Measurements from ENCODE around the gene YDJC. TPM values are rescaled to one million over a fixed set of nuclear protein-coding genes. Genes with fewer than 3 reads are reported as not detected.

Gene YDJC
- total RNA-seq, 1 donor from 2014 or later, result 51.4 TPM

DNA sequence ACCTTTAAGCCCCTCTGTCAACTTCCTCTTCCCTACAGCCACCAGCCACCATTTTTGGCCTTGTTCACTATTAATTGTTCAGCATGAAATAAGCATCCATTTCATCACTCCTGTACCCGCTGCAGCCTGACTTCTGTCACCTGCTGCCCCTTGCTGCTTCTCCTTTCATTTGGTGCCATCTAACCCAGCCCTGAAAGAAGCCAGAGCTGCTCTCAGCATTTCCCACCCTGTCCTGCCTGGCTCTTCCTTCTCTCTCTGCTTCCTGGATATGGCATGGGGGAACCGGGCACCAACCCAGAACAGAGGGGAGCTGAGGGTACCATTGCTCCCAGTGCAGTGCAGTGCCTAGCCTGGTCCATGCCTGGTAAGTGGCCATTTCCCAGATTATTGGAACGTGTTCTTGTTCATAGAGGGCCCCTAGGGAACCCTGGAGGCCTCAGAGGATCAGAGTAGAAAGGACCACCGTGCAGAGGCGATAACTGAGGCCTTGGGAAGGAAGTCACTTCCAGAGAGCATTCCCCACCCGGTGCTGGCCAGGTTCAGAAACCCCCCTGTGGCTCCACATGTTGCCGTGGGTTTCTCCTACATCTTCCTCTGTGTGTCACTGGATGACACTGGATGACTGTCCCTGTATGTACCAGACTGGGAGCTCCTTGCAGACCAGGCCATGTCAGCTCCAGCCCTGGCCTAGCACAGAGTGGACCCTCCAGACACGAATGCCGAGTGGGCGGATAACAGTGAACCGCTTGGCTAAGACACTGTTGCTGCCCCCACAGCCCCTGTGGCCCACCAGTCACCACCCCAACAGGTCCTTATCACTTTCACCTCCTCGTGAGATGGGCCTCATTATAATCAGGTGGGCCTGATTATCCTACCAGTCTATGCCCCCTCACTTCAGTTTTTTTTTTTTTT, 4.7 kb downstream of the YDJC start:
- POLR2A ChIA-PET, result interaction anchor here (0.6 to 0.8 kb wide), 2 partner anchors 31 to 158 kb away, joined by 3 to 4 read pairs; no protein-coding TSS in a partner anchor

DNA sequence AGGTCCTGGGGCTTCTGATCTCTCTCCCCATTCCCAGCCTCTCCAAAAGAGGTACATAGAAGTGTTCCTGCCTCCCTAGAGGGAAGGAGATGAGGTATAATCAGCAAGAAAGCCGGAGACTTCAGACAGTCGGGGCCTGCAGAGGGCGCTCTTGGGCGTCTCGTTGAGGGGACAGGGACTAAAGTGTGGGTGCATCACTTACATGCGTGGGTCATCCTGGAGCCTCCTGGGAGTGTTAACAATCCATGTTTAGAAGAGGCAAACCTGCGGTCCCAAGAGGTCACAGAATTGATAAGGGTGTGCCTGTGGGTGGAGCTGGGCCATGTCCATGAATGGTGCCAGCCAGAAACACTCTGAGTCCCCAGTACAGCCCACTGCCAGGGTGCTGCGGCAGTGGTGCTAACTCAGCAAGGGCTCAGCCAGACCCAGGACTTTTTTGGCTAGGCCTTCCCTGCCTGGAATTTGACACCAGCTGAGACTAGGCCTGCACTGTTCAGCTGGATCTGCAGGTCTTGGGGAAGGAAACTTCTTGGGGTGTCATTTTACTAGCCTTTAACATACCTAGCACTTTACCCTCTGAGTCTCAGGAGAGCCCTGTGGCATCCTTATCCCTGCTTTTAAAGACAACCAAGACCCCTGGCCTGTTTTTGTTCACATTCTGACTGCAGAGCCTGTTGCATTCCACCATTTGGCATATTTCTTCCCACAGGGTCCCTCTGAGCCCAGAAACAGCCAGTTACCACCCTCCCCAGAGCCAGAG, 5.5 kb downstream of the YDJC start:
- ChIA-PET CTCF (no interaction called here), POLR2A (no interaction called here)
- intact Hi-C loops (cut with micrococcal nuclease), result loop anchor here (10.0 kb wide), 1 partner anchor 49 kb away; no protein-coding TSS in a partner anchor
- no peak for DNase-seq
- H3K27ac Mint-ChIP-seq, result peak overlapping the region; percentile 10
- peaks cover 71% of the 10 kb centered on the region for H3K36me3 Mint-ChIP-seq (ENCODE audit: low read depth)
- H3K4me3 Mint-ChIP-seq, result no peak overlapping the region
- ATAC-seq (ENCODE audit: low read depth), result no peak
- H3K4me1 Mint-ChIP-seq, result peaks cover 35% of the 10 kb centered on the region
- H3K9me3 Mint-ChIP-seq, result no peaks in the 10 kb centered on the region
- TF ChIP-seq, protein P1, sequence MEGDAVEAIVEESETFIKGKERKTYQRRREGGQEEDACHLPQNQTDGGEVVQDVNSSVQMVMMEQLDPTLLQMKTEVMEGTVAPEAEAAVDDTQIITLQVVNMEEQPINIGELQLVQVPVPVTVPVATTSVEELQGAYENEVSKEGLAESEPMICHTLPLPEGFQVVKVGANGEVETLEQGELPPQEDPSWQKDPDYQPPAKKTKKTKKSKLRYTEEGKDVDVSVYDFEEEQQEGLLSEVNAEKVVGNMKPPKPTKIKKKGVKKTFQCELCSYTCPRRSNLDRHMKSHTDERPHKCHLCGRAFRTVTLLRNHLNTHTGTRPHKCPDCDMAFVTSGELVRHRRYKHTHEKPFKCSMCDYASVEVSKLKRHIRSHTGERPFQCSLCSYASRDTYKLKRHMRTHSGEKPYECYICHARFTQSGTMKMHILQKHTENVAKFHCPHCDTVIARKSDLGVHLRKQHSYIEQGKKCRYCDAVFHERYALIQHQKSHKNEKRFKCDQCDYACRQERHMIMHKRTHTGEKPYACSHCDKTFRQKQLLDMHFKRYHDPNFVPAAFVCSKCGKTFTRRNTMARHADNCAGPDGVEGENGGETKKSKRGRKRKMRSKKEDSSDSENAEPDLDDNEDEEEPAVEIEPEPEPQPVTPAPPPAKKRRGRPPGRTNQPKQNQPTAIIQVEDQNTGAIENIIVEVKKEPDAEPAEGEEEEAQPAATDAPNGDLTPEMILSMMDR (IDR thresholded peaks at IDR 0.05), result no peak
- no peaks in the 10 kb centered on the region for H3K27me3 Mint-ChIP-seq

More for the DNA sequence above, 4.7 kb downstream of the YDJC start:
- no peak for DNase-seq
- TF ChIP-seq, protein P1 (IDR thresholded peaks at IDR 0.05), result no peak
- Mint-ChIP-seq H3K4me1 (peaks cover 39% of the 10 kb centered on the region), H3K27ac (peak overlapping the region; percentile 10), H3K4me3 (no peak overlapping the region), H3K27me3 (no peaks in the 10 kb centered on the region), H3K9me3 (no peaks in the 10 kb centered on the region), H3K36me3 (ENCODE audit: low read depth) (peaks cover 69% of the 10 kb centered on the region)
- intact Hi-C loops (cut with micrococcal nuclease), result loop anchor here (10.0 kb wide), 1 partner anchor 50 kb away; no protein-coding TSS in a partner anchor
- no peak for ATAC-seq (ENCODE audit: low read depth)
- CTCF ChIA-PET, result no interaction called here

GRCh38 chr22:21623648-21623970, 6.2 kb downstream of the YDJC start:
- Mint-ChIP-seq H3K4me3 (no peak overlapping the region), H3K4me1 (peaks cover 34% of the 10 kb centered on the region), H3K9me3 (no peaks in the 10 kb centered on the region), H3K27ac (no peak overlapping the region), H3K27me3 (no peaks in the 10 kb centered on the region), H3K36me3 (ENCODE audit: low read depth) (peaks cover 69% of the 10 kb centered on the region)
- DNase-seq (no peak), ATAC-seq (ENCODE audit: low read depth) (no peak)
- intact Hi-C loops (cut with micrococcal nuclease), result loop anchor here (10.0 kb wide), 1 partner anchor 49 kb away; no protein-coding TSS in a partner anchor
- TF ChIP-seq, protein P1 (IDR thresholded peaks at IDR 0.05), result no peak
- ChIA-PET POLR2A (no interaction called here), CTCF (no interaction called here)

DNA sequence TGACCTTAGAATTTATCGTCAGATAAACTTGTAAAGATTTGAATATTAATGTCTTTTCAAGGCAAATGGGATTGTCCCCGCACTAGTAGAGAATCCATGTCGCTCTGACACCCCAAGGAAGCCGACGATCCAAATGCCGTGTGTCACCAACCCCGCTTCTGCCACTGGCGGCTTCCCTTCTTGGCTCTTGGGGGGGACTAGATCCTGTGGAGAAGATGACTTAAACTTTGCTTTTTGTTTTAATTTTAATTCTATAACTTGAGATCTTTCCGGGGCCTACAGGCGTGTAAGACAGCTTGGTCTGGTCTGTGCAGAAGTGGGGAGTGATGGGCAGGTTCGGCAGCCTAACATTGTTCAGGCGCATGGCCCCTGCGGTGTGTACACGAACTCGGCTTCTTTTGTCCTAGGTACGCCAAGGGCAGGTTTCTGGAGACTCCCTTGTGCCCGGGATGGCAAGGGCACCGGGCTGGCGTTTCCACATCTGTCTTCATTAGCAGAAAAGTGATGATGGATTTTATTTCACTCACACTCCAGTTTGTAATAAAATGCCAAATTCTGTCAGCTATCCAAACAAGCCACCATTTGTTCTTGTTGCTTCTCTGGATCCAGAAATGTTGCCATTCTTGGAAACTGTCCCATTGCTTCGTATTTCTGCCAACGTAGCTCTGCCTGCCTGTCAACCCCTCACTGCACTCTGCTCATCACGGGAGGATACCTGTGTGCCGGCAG, 6.7 kb downstream of the YDJC start:
- intact Hi-C loops (cut with micrococcal nuclease), result loop anchor here (10.0 kb wide), 1 partner anchor 48 kb away; no protein-coding TSS in a partner anchor
- ChIA-PET CTCF (interaction anchor here (1.3 kb wide), 1 partner anchor 24 kb away, joined by 3 read pairs; no protein-coding TSS in a partner anchor), POLR2A (interaction anchor here (1.2 kb wide), 1 partner anchor 20 kb away, joined by 3 read pairs; no protein-coding TSS in a partner anchor)
- TF ChIP-seq, protein P1 (IDR thresholded peaks at IDR 0.05), result no peak
- no peaks in the 10 kb centered on the region for H3K9me3 Mint-ChIP-seq
- H3K27me3 Mint-ChIP-seq, result no peaks in the 10 kb centered on the region
- H3K27ac Mint-ChIP-seq, result peak overlapping the region; percentile 24
- ATAC-seq (ENCODE audit: low read depth) (no peak), DNase-seq (no peak)
- peaks cover 31% of the 10 kb centered on the region for H3K4me1 Mint-ChIP-seq
- H3K36me3 Mint-ChIP-seq (ENCODE audit: low read depth), result peaks cover 66% of the 10 kb centered on the region
- H3K4me3 Mint-ChIP-seq, result no peak overlapping the region

Measured in activated B cell treated with CpG ODN at 0.5 μM for 24 hours (primary cell).